Urinary bladder (tissue), 4 donors: Measurements from ENCODE around the gene ST8SIA3. TPM values are rescaled to one million over a fixed set of nuclear protein-coding genes. Genes with fewer than 3 reads are reported as not detected.

Experiments
- DNase-seq: peaks from one replicate; pipeline ENCODE4 v3.0.0-alpha.2; 2015; ENCODE audit errors: extremely low spot score
- H3K27ac ChIP-seq: one replicate; pipeline ENCODE4 v1.5.1; 2013; ENCODE audit warnings: low read depth, mild to moderate bottlenecking, moderate library complexity
- H3K36me3 ChIP-seq: one replicate; pipeline ENCODE4 v1.6.1; 2013; ENCODE audit warnings: mild to moderate bottlenecking, moderate library complexity; ENCODE audit not compliant: insufficient read depth
- H3K4me1 ChIP-seq: one replicate; pipeline ENCODE4 v1.6.1; 2013; ENCODE audit warnings: mild to moderate bottlenecking, moderate library complexity; ENCODE audit not compliant: insufficient read depth
- H3K4me3 ChIP-seq: one replicate; pipeline ENCODE4 v1.5.1; 2013; ENCODE audit warnings: low read depth, low read length
- WGBS: extraction: QIAGEN DNeasy Blood & Tissue Kit; methylation state at CpG from one replicate; pipeline ENCODE4 v1.1.7; 2013; 5-methylcytosine and 5-hydroxymethylcytosine counted together
- polyA plus RNA-seq: library from polyadenylated mRNA; stranded (reverse); fragments of 200-250 nt; gene quantifications from one replicate; pipeline ENCODE4 v1.2.3, GENCODE V29; 2013
- total RNA-seq: library from RNA; depleted of rRNA; stranded (reverse); fragments of >200 nt; gene quantifications from one replicate; pipeline ENCODE4 v1.2.3, GENCODE V29; 2014
- donor health status: healthy with polysubstance abuse.
- donor health status: healthy.

Gene ST8SIA3
- 0.69 TPM for total RNA-seq
- 0.09 TPM for polyA plus RNA-seq

- DNase-seq: no peak
- 1% methylated on average over 38 of the region's 38 CpGs for WGBS
- H3K36me3 ChIP-seq: no peaks in the 10 kb centered on the region
- H3K27ac ChIP-seq: no peak within 1 kb of the TSS
- no peaks in the 10 kb centered on the region for H3K4me1 ChIP-seq
- no peak within 1 kb of the TSS for H3K4me3 ChIP-seq
Observed at GRCh38 chr18:57352271-57352701, at the start of gene ST8SIA3. ST8SIA3 (plus strand) TSS chr18:57352557; CDS start chr18:57352847, 290 bp downstream.

- Histone ChIP-seq H3K27ac (no peak overlapping the region), H3K4me3 (no peak overlapping the region), H3K36me3 (no peaks in the 10 kb centered on the region), H3K4me1 (no peaks in the 10 kb centered on the region)
- no peak for DNase-seq
- 80% methylated on average over 4 of the region's 4 CpGs for WGBS
Observed at GRCh38 chr18:57311472-57311871, 40.9 kb upstream of the ST8SIA3 start.

- H3K4me1 ChIP-seq: no peaks in the 10 kb centered on the region
- no peaks in the 10 kb centered on the region for H3K36me3 ChIP-seq
- 72% methylated on average over 3 of the region's 3 CpGs for WGBS
- no peak overlapping the region for H3K4me3 ChIP-seq
- no peak for DNase-seq
- no peak overlapping the region for H3K27ac ChIP-seq
Observed at GRCh38 chr18:57312346-57313144, 39.8 kb upstream of the ST8SIA3 start.

GRCh38 chr18:57320603-57321002 is 31.8 kb upstream of the ST8SIA3 start:
- no peak for DNase-seq
- Histone ChIP-seq H3K4me1 (no peaks in the 10 kb centered on the region), H3K27ac (no peak overlapping the region), H3K4me3 (no peak overlapping the region), H3K36me3 (no peaks in the 10 kb centered on the region)
- 67% methylated on average over 2 of the region's 2 CpGs for WGBS

GRCh38 chr18:57325491-57326166 is 26.7 kb upstream of the ST8SIA3 start:
- no peak for DNase-seq
- H3K27ac ChIP-seq: no peak overlapping the region
- no peaks in the 10 kb centered on the region for H3K4me1 ChIP-seq
- H3K4me3 ChIP-seq: no peak overlapping the region
- H3K36me3 ChIP-seq: no peaks in the 10 kb centered on the region
- WGBS: 31% methylated on average over 1 of the region's 1 CpG

GRCh38 chr18:57326718-57327323 is 25.5 kb upstream of the ST8SIA3 start:
- 56% methylated on average over 8 of the region's 8 CpGs for WGBS
- no peak overlapping the region for H3K27ac ChIP-seq

GRCh38 chr18:57328665-57329064 is 23.7 kb upstream of the ST8SIA3 start:
- Histone ChIP-seq H3K27ac (no peak overlapping the region), H3K4me1 (no peaks in the 10 kb centered on the region), H3K36me3 (no peaks in the 10 kb centered on the region), H3K4me3 (no peak overlapping the region)
- no peak for DNase-seq
- 85% methylated on average over 3 of the region's 3 CpGs for WGBS

More at GRCh38 chr18:57326718-57327323, 25.5 kb upstream of the ST8SIA3 start:
- DNase-seq: no peak
- Histone ChIP-seq H3K4me1 (no peaks in the 10 kb centered on the region), H3K4me3 (no peak overlapping the region), H3K36me3 (no peaks in the 10 kb centered on the region)

- DNase-seq: no peak
- H3K27ac ChIP-seq: no peak overlapping the region
Observed at GRCh38 chr18:57329856-57330255, 22.5 kb upstream of the ST8SIA3 start.

GRCh38 chr18:57331718-57332117 is 20.6 kb upstream of the ST8SIA3 start:
- no peak overlapping the region for H3K27ac ChIP-seq
- no peaks in the 10 kb centered on the region for H3K36me3 ChIP-seq
- WGBS: 90% methylated on average over 2 of the region's 2 CpGs
- no peaks in the 10 kb centered on the region for H3K4me1 ChIP-seq
- DNase-seq: no peak
- no peak overlapping the region for H3K4me3 ChIP-seq

More at GRCh38 chr18:57329856-57330255, 22.5 kb upstream of the ST8SIA3 start:
- H3K4me1 ChIP-seq: no peaks in the 10 kb centered on the region
- WGBS: 70% methylated on average over 5 of the region's 5 CpGs
- H3K36me3 ChIP-seq: no peaks in the 10 kb centered on the region
- H3K4me3 ChIP-seq: no peak overlapping the region

GRCh38 chr18:57333940-57334339 is 18.4 kb upstream of the ST8SIA3 start:
- H3K4me1 ChIP-seq: no peaks in the 10 kb centered on the region
- no peak overlapping the region for H3K27ac ChIP-seq
- WGBS: 41% methylated on average over 5 of the region's 5 CpGs
- H3K36me3 ChIP-seq: no peaks in the 10 kb centered on the region
- DNase-seq: no peak
- H3K4me3 ChIP-seq: no peak overlapping the region

- H3K4me3 ChIP-seq: no peak overlapping the region
- no peaks in the 10 kb centered on the region for H3K4me1 ChIP-seq
- H3K27ac ChIP-seq: no peak overlapping the region
- H3K36me3 ChIP-seq: no peaks in the 10 kb centered on the region
- no peak for DNase-seq
- WGBS: 65% methylated on average over 6 of the region's 6 CpGs
Observed at GRCh38 chr18:57334383-57334782, 18.0 kb upstream of the ST8SIA3 start.

GRCh38 chr18:57336343-57336742 is 16.0 kb upstream of the ST8SIA3 start:
- no peak for DNase-seq
- Histone ChIP-seq H3K36me3 (no peaks in the 10 kb centered on the region), H3K4me3 (no peak overlapping the region), H3K27ac (no peak overlapping the region), H3K4me1 (no peaks in the 10 kb centered on the region)
- 68% methylated on average over 2 of the region's 2 CpGs for WGBS

- Histone ChIP-seq H3K4me3 (no peak overlapping the region), H3K36me3 (no peaks in the 10 kb centered on the region), H3K27ac (no peak overlapping the region), H3K4me1 (no peaks in the 10 kb centered on the region)
- DNase-seq: no peak
- WGBS: 82% methylated on average over 4 of the region's 4 CpGs
Observed at GRCh38 chr18:57337890-57338289, 14.5 kb upstream of the ST8SIA3 start.

- Histone ChIP-seq H3K4me1 (no peaks in the 10 kb centered on the region), H3K4me3 (no peak overlapping the region), H3K27ac (no peak overlapping the region), H3K36me3 (no peaks in the 10 kb centered on the region)
- WGBS: 63% methylated on average over 1 of the region's 1 CpG
- no peak for DNase-seq
Observed at GRCh38 chr18:57343833-57344232, 8.5 kb upstream of the ST8SIA3 start.
